CD14-positive monocyte (primary cell): ENCODE measurements around the gene SLC22A13. TPM values are rescaled to one million over a fixed set of nuclear protein-coding genes. Genes with fewer than 3 reads are reported as not detected.

ENCODE experiments used
- DNase-seq, 3 donors: peaks; one replicate each; pipeline ENCODE4 v3.0.0-alpha.2; 2011 to 2022
- H2AFZ ChIP-seq: 2 replicates; pipeline ENCODE4 v1.6.0; 2012; ENCODE audit warnings: mild to moderate bottlenecking, low read depth, low read length, inconsistent platforms; ENCODE audit not compliant: insufficient read depth, poor library complexity, severe bottlenecking
- H3K27ac ChIP-seq, 2 donors: 1 replicate in 1 of 2; 2 replicates in 1 of 2; pipeline ENCODE4 v1.5.1; 2012 to 2013; ENCODE audit warnings: low read length in 2 of 2, control low read depth in 1 of 2, inconsistent platforms in 1 of 2, low read depth in 1 of 2, mild to moderate bottlenecking in 1 of 2
- H3K27me3 ChIP-seq, 2 donors: one replicate each; pipeline versions ENCODE4 v1.6.0 to v1.6.1; 2011 to 2013; ENCODE audit warnings: low read length in 2 of 2; ENCODE audit not compliant: control insufficient read depth in 2 of 2, insufficient read depth in 2 of 2
- H3K36me3 ChIP-seq, 2 donors: replicated peaks in 1 of 2; 1 replicate in 1 of 2; 2 replicates in 1 of 2; pipeline versions ENCODE4 v1.5.1 to v1.6.1; 2012 to 2013; ENCODE audit warnings: low read length in 2 of 2, control low read depth in 1 of 2, inconsistent platforms in 1 of 2, mild to moderate bottlenecking in 1 of 2; ENCODE audit not compliant: insufficient read depth in 2 of 2, control insufficient read depth in 1 of 2
- H3K4me1 ChIP-seq, 2 donors: 1 replicate in 1 of 2; 2 replicates in 1 of 2; pipeline versions ENCODE4 v1.5.1 to v1.6.1; 2012 to 2013; ENCODE audit warnings: low read length in 2 of 2, control low read depth in 1 of 2, inconsistent platforms in 1 of 2, mild to moderate bottlenecking in 1 of 2, moderate library complexity in 1 of 2; ENCODE audit not compliant: insufficient read depth in 2 of 2, control insufficient read depth in 1 of 2
- H3K4me2 ChIP-seq: replicated peaks from 2 replicates; pipeline ENCODE3; 2012; ENCODE audit warnings: low read length, moderate library complexity, mild to moderate bottlenecking; ENCODE audit not compliant: poor library complexity, severe bottlenecking; ENCODE audit errors: extremely low read depth
- H3K4me3 ChIP-seq, 3 experiments: fragments of 200-600 bp in 1 of 3; sonication (generic) in 1 of 3; replicated peaks in 1 of 3; 1 replicate in 2 of 3; 2 replicates in 1 of 3; pipeline ENCODE4 v1.5.1; 2011 to 2013; ENCODE audit warnings: low read length in 3 of 3, mild to moderate bottlenecking in 3 of 3, control low read depth in 2 of 3, low read depth in 2 of 3, inconsistent platforms in 1 of 3, moderate library complexity in 1 of 3
- H3K79me2 ChIP-seq: 2 replicates; pipeline ENCODE4 v1.6.0; 2012; ENCODE audit warnings: mild to moderate bottlenecking, control low read depth, inconsistent platforms, low read length, moderate library complexity; ENCODE audit not compliant: insufficient read depth
- H3K9ac ChIP-seq: 2 replicates; pipeline ENCODE4 v1.6.0; 2017; ENCODE audit warnings: low read length, mild to moderate bottlenecking; ENCODE audit not compliant: insufficient read depth, poor library complexity, severe bottlenecking
- H3K9me3 ChIP-seq, 2 donors: replicated peaks in 1 of 2; 1 replicate in 1 of 2; 2 replicates in 1 of 2; pipeline versions ENCODE4 v1.5.1 to v1.6.1; 2012 to 2013; ENCODE audit warnings: low read length in 2 of 2, control low read depth in 1 of 2; ENCODE audit not compliant: control insufficient read depth in 1 of 2, insufficient read depth in 1 of 2
- H4K20me1 ChIP-seq: 2 replicates; pipeline ENCODE4 v1.6.0; 2012; ENCODE audit warnings: mild to moderate bottlenecking, low read length, control low read depth, moderate library complexity; ENCODE audit not compliant: insufficient read depth
- H3K27ac Mint-ChIP-seq, 7 donors: one replicate each; pipeline ENCODE4 v1.8.0; 2020; ENCODE audit warnings: mild to moderate bottlenecking in 7 of 7, mixed read lengths in 7 of 7, moderate library complexity in 6 of 7, inconsistent platforms in 2 of 7
- H3K27me3 Mint-ChIP-seq, 3 donors: one replicate each; pipeline ENCODE4 v1.8.0; 2021 to 2022; ENCODE audit warnings: low read depth in 3 of 3, mild to moderate bottlenecking in 3 of 3, mixed read lengths in 3 of 3, moderate library complexity in 3 of 3, inconsistent platforms in 1 of 3
- H3K36me3 Mint-ChIP-seq, 2 donors: one replicate each; pipeline ENCODE4 v1.8.0; 2020; ENCODE audit warnings: mixed read lengths in 2 of 2, inconsistent platforms in 1 of 2, mild to moderate bottlenecking in 1 of 2
- H3K4me1 Mint-ChIP-seq: one replicate; pipeline ENCODE4 v1.8.0; 2020; ENCODE audit warnings: mild to moderate bottlenecking, mixed read lengths
- H3K4me3 Mint-ChIP-seq, 2 donors: one replicate each; pipeline ENCODE4 v1.8.0; 2020; ENCODE audit warnings: mild to moderate bottlenecking in 2 of 2, mixed read lengths in 2 of 2, moderate library complexity in 1 of 2
- H3K9me3 Mint-ChIP-seq, 7 donors: one replicate each; pipeline ENCODE4 v1.8.0; 2020 to 2022; ENCODE audit warnings: mixed read lengths in 7 of 7, mild to moderate bottlenecking in 6 of 7, moderate library complexity in 6 of 7, inconsistent platforms in 2 of 7
- CTCF ChIP-seq: fragments of 200-600 bp; IDR thresholded peaks from one replicate; pipeline ENCODE4 v1.8.0; 2022; ENCODE audit warnings: antibody characterized with exemption, mild to moderate bottlenecking
- WGBS: methylation state at CpG from one replicate; pipeline ENCODE4 v1.1.5; 2013; ENCODE audit warnings: missing lambda C conversion rate; ENCODE audit not compliant: insufficient coverage; 5-methylcytosine and 5-hydroxymethylcytosine counted together
- intact Hi-C, 2 donors: fragments of 100-400 bp; cut with micrococcal nuclease; formaldehyde crosslinking; loops; one replicate each; pipeline versions ENCODE4 v1.15.0 to v1.15.1; 2023
- polyA plus RNA-seq, 3 donors: library from polyadenylated mRNA; depleted of rRNA in 1 of 3; unstranded in 2 of 3; stranded (reverse) in 1 of 3; fragments of 300-500 nt in 2 of 3; fragments of >200 nt in 1 of 3; fragmentation: Illumina TruSeq in 2 of 3; gene quantifications; 1 replicate in 2 of 3; 2 replicates in 1 of 3; pipeline ENCODE4 v1.2.3, GENCODE V29; 2012 to 2021

Gene SLC22A13
- polyA plus RNA-seq, 3 donors = 0.19 TPM; not detected in 2

GRCh38 chr3:38315488-38316230 lies 50.0 kb downstream of the SLC22A13 start:
- H3K4me2 ChIP-seq = no peak overlapping the region
- Mint-ChIP-seq H3K36me3 (no peaks in the 10 kb centered on the region), H3K27ac (peak overlapping the region in 1 of 7 donors; percentile 25), H3K27me3 (peaks cover 0 to 3% (median 1%) of the 10 kb centered on the region in 3 donors), H3K4me3 (no peak overlapping the region), H3K9me3 (peaks cover 0 to 4% (median 2%) of the 10 kb centered on the region in 7 donors), H3K4me1 (peaks cover 48% of the 10 kb centered on the region)
- no peak for DNase-seq
- no peaks in the 10 kb centered on the region for H3K79me2 ChIP-seq
- no peak for TF ChIP-seq CTCF
- H3K4me3 ChIP-seq = no peak overlapping the region
- H3K9me3 ChIP-seq = no peaks in the 10 kb centered on the region
- H3K9ac ChIP-seq = no peak overlapping the region
- intact Hi-C loops = no loop called here
- H2AFZ ChIP-seq = no peak overlapping the region
- no peaks in the 10 kb centered on the region for H3K36me3 ChIP-seq
- no peaks in the 10 kb centered on the region for H4K20me1 ChIP-seq
- H3K27ac ChIP-seq = no peak overlapping the region
- H3K4me1 ChIP-seq = peaks cover 35 to 51% of the 10 kb centered on the region in 2 donors
- 93% methylated on average over 5 of the region's 10 CpGs for WGBS
- H3K27me3 ChIP-seq = no peaks in the 10 kb centered on the region

GRCh38 chr3:38316356-38317191 lies 51.0 kb downstream of the SLC22A13 start:
- Histone ChIP-seq H2AFZ (no peak overlapping the region), H3K4me3 (no peak overlapping the region), H4K20me1 (no peaks in the 10 kb centered on the region), H3K27ac (no peak overlapping the region), H3K27me3 (no peaks in the 10 kb centered on the region), H3K4me1 (peaks cover 27 to 42% of the 10 kb centered on the region in 2 donors), H3K4me2 (no peak overlapping the region), H3K36me3 (no peaks in the 10 kb centered on the region), H3K79me2 (no peaks in the 10 kb centered on the region), H3K9ac (no peak overlapping the region), H3K9me3 (no peaks in the 10 kb centered on the region)
- TF ChIP-seq CTCF = no peak
- Mint-ChIP-seq H3K36me3 (no peaks in the 10 kb centered on the region), H3K4me3 (no peak overlapping the region), H3K27ac (peak overlapping the region in 1 of 7 donors; percentile 50), H3K9me3 (peaks cover 0 to 7% (median 2%) of the 10 kb centered on the region in 7 donors), H3K27me3 (peaks cover 0 to 3% (median 1%) of the 10 kb centered on the region in 3 donors), H3K4me1 (peaks cover 39% of the 10 kb centered on the region)
- no peak for DNase-seq
- WGBS = 98% methylated on average over 13 of the region's 22 CpGs
- intact Hi-C loops = no loop called here
